Panc1 (cell line): ENCODE measurements around the gene LILRA5. TPM values are rescaled to one million over a fixed set of nuclear protein-coding genes. Genes with fewer than 3 reads are reported as not detected.

ENCODE experiments used
- ATAC-seq: fragments of 200-7000 bp; cut with Tn5 transposase; 2 replicates; pipeline ENCODE4 v1.9.1; 2020; ENCODE audit warnings: mild to moderate bottlenecking, moderate library complexity
- BruUV-seq: library from RNA; stranded (reverse); fragments of 400-500 nt; replicated peaks from 2 replicates; lab custom pipeline; 2021; lab: Mats Ljungman, UMichigan
- CTCF ChIA-PET: fragments of 300-600 bp; sonication (Branson Sonifier 250); formaldehyde crosslinking; loops from one replicate; lab custom pipeline; 2022; ENCODE audit warnings: antibody characterized with exemption; lab: Charles Lee
- POLR2A ChIA-PET: fragments of 300-600 bp; sonication (Branson Sonifier 250); formaldehyde crosslinking; loops from one replicate; lab custom pipeline; 2022; ENCODE audit warnings: antibody characterized with exemption; lab: Charles Lee
- DNase-seq: peaks from one replicate; pipeline ENCODE4 v3.0.0-alpha.2; 2010; ENCODE audit warnings: low read depth, low spot score
- H3K27ac ChIP-seq: 2 replicates; pipeline ENCODE4 v1.5.1; 2011; ENCODE audit warnings: mild to moderate bottlenecking, low read length, inconsistent platforms
- H3K27me3 ChIP-seq: fragments of 200-500 bp; sonication (Bioruptor generic); 2 replicates; pipeline ENCODE4 v1.6.0; 2014; ENCODE audit warnings: low read length, inconsistent platforms; ENCODE audit not compliant: control insufficient read depth, insufficient read depth
- H3K36me3 ChIP-seq: fragments of 200-500 bp; sonication (Bioruptor generic); 2 replicates; pipeline ENCODE4 v1.5.1; 2014; ENCODE audit warnings: inconsistent platforms, mild to moderate bottlenecking, low read length, moderate library complexity; ENCODE audit not compliant: control insufficient read depth, insufficient read depth
- H3K4me1 ChIP-seq: 2 replicates; pipeline ENCODE4 v1.5.1; 2011; ENCODE audit warnings: inconsistent platforms, mild to moderate bottlenecking, low read length, moderate library complexity; ENCODE audit not compliant: control insufficient read depth, insufficient read depth
- H3K4me3 ChIP-seq, 2 experiments: 2 replicates each; pipeline ENCODE4 v1.5.1; 2011 to 2012; ENCODE audit warnings: low read depth in 2 of 2, low read length in 2 of 2, mild to moderate bottlenecking in 2 of 2, inconsistent platforms in 1 of 2, moderate library complexity in 1 of 2
- H3K9me3 ChIP-seq: fragments of 200-500 bp; sonication (Bioruptor generic); 2 replicates; pipeline ENCODE4 v1.5.1; 2014; ENCODE audit warnings: low read depth, mild to moderate bottlenecking, inconsistent platforms, low read length, moderate library complexity; ENCODE audit not compliant: control insufficient read depth, insufficient read depth
- POLR2AphosphoS5 ChIP-seq: IDR thresholded peaks from 2 replicates; pipeline ENCODE4 v1.6.1; 2012; ENCODE audit warnings: mild to moderate bottlenecking, low read depth, low read length, moderate library complexity
- REST ChIP-seq, 2 experiments: IDR thresholded peaks; 2 replicates each; pipeline ENCODE4 v1.6.1; 2011 to 2012; ENCODE audit warnings: low read depth in 2 of 2, control low read depth in 1 of 2, low read length in 1 of 2, mild to moderate bottlenecking in 1 of 2, moderate library complexity in 1 of 2; ENCODE audit not compliant: insufficient read depth in 1 of 2
- SIN3A ChIP-seq: IDR thresholded peaks from 2 replicates; pipeline ENCODE4 v1.6.1; 2012; ENCODE audit warnings: low read depth, mild to moderate bottlenecking, low read length, moderate library complexity, borderline replicate concordance; ENCODE audit not compliant: insufficient read depth
- TCF7L2 ChIP-seq: IDR thresholded peaks from 2 replicates; pipeline ENCODE4 v1.6.1; 2011; ENCODE audit warnings: mild to moderate bottlenecking, low read depth, low read length, inconsistent platforms
- in situ Hi-C: cut with HindIII; loops from 2 replicates; pipeline ENCODE4 v1.10.0; 2016; ENCODE audit warnings: low sequenced_read_pairs, low pct_unique_long_range_greater_than_20kb
- intact Hi-C: fragments of 100-400 bp; cut with micrococcal nuclease; formaldehyde crosslinking; loops from one replicate; pipeline ENCODE4 v1.10.0; 2022; ENCODE audit not compliant: unreplicated experiment
- total RNA-seq: library from RNA; stranded (reverse); gene quantifications from one replicate; pipeline ENCODE4 v1.2.1, GENCODE V29; 2021; ENCODE audit not compliant: unreplicated experiment
- TF ChIP-seq, protein P1 (sequence below): fragments of 450-650 bp; IDR thresholded peaks from 2 replicates; pipeline ENCODE4 v1.5.1; 2017; ENCODE audit warnings: mild to moderate bottlenecking

The LILRA5 gene
- total RNA-seq, 1 experiment from 2014 or later, result not detected

GRCh38 chr19:54339646-54340358 is 26.8 kb upstream of the LILRA5 start:
- TF ChIP-seq REST (IDR thresholded peaks at IDR 0.05; ENCODE audit: insufficient read depth in 1 of 2, low read depth in 2 of 2, low read length in 1 of 2) (no peak), POLR2AphosphoS5 (no peak)
- intact Hi-C loops, result no loop called here
- in situ Hi-C loops, result no loop called here
- H3K27ac ChIP-seq, result no peak overlapping the region
- DNase-seq (no peak), ATAC-seq (no peak)
- no peaks in the 10 kb centered on the region for H3K9me3 ChIP-seq
- H3K27me3 ChIP-seq, result no peaks in the 10 kb centered on the region
- no peaks in the 10 kb centered on the region for H3K4me1 ChIP-seq
- CTCF ChIA-PET, result interaction anchor here (0.7 kb wide), 1 partner anchor 51 kb away, joined by 6 read pairs; no protein-coding TSS in a partner anchor
- POLR2A ChIA-PET, result no interaction called here
- H3K36me3 ChIP-seq, result no peaks in the 10 kb centered on the region
- no peak overlapping the region for H3K4me3 ChIP-seq
- no TSS peak for BruUV-seq

- in situ Hi-C loops, result no loop called here
- no peak for ATAC-seq
- ChIA-PET CTCF (no interaction called here), POLR2A (no interaction called here)
- Histone ChIP-seq H3K4me3 (no peak overlapping the region), H3K9me3 (no peaks in the 10 kb centered on the region), H3K27me3 (no peaks in the 10 kb centered on the region), H3K27ac (no peak overlapping the region), H3K4me1 (no peaks in the 10 kb centered on the region), H3K36me3 (no peaks in the 10 kb centered on the region)
- intact Hi-C loops, result no loop called here
- TF ChIP-seq POLR2AphosphoS5 (no peak), REST (IDR thresholded peaks at IDR 0.05; ENCODE audit: insufficient read depth in 1 of 2, low read depth in 2 of 2, low read length in 1 of 2) (no peak), SIN3A (no peak), TCF7L2 (no peak)
- TF ChIP-seq, protein P1, sequence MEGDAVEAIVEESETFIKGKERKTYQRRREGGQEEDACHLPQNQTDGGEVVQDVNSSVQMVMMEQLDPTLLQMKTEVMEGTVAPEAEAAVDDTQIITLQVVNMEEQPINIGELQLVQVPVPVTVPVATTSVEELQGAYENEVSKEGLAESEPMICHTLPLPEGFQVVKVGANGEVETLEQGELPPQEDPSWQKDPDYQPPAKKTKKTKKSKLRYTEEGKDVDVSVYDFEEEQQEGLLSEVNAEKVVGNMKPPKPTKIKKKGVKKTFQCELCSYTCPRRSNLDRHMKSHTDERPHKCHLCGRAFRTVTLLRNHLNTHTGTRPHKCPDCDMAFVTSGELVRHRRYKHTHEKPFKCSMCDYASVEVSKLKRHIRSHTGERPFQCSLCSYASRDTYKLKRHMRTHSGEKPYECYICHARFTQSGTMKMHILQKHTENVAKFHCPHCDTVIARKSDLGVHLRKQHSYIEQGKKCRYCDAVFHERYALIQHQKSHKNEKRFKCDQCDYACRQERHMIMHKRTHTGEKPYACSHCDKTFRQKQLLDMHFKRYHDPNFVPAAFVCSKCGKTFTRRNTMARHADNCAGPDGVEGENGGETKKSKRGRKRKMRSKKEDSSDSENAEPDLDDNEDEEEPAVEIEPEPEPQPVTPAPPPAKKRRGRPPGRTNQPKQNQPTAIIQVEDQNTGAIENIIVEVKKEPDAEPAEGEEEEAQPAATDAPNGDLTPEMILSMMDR, result no peak
- no peak for DNase-seq
- no TSS peak for BruUV-seq
Measured at GRCh38 chr19:54338521-54338920, 25.6 kb upstream of the LILRA5 start.
